Stimulated activated CD8-positive, alpha-beta memory T cell treated with anti-CD3 and anti-CD28 coated beads, Interleukin-15, amount 100 ng/mL, for 24 hours (primary cell): Measurements from ENCODE around the gene CCNF.

Experiments
- DNase-seq: peaks from one replicate; pipeline ENCODE4 v3.0.0-alpha.2; 2020; ENCODE audit warnings: low read depth

CCNF gene

DNA sequence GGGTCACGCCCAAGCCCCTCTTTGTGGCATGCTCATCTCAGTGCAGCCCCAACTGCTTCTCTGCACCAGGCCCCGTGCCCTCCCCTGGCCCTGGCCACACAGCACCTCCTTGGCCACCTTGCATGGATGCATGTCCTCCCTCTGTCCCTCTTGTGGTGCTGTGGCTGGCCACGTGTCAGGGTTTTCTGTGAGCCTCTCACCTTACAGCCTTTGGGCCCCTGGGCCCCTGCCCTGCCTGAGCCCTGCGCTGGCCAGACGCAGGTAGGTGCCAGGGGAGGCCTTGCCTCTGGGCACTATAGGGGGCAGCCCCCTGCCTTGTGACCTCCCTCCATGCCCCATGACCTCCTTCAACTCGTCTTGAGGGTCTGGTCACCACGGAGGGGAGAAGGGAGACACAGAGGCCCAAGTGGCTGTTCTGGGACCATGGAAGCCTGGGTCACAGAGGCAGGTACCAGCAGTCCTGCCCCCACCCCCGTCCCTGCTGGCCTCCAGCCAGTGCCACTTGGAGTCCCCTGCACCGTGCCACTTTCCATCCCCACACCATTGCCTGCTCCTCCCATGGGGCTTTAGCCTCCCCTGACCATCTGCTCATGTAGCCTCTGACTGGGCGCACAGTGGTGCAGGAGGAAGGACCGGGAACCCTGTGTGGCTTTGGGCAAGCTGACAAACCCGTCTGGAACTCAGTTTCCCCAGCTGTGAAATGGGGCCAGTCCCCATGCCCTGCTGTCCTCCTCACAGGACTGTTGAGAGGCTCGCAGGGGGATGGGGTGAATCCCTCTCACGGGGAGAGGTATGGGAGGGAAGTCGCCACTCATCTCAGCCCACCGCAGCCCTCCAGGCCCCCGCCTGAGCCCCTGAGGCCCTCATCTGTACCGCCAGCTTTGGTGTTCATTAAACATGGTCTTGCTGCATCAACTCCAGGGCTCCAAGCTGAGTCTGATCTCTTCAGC, 73.0 kb downstream of the CCNF start:
- DNase-seq: no peak

- no peak for DNase-seq
Observed at GRCh38 chr16:2505695-2506094, 76.4 kb downstream of the CCNF start.

- DNase-seq: no peak
Observed at GRCh38 chr16:2507052-2507659, 77.9 kb downstream of the CCNF start.

- no peak for DNase-seq
Observed at GRCh38 chr16:2507665-2508064, 78.4 kb downstream of the CCNF start.
